OCI-M1 (cell line): ENCODE data around the gene MAP2K5.

Source experiments
- DNase-seq: peaks from one replicate; lab custom pipeline; 2025; lab: John Stamatoyannopoulos, UW

The MAP2K5 gene

GRCh38 chr15:67825881-67826716 is 283.6 kb downstream of the MAP2K5 start:
- no peak for DNase-seq

GRCh38 chr15:67826717-67827561 is 284.4 kb downstream of the MAP2K5 start:
- no peak for DNase-seq

- DNase-seq, result no peak
These were observed 285.2 kb downstream of the MAP2K5 start for GRCh38 chr15:67827562-67828277.

DNA sequence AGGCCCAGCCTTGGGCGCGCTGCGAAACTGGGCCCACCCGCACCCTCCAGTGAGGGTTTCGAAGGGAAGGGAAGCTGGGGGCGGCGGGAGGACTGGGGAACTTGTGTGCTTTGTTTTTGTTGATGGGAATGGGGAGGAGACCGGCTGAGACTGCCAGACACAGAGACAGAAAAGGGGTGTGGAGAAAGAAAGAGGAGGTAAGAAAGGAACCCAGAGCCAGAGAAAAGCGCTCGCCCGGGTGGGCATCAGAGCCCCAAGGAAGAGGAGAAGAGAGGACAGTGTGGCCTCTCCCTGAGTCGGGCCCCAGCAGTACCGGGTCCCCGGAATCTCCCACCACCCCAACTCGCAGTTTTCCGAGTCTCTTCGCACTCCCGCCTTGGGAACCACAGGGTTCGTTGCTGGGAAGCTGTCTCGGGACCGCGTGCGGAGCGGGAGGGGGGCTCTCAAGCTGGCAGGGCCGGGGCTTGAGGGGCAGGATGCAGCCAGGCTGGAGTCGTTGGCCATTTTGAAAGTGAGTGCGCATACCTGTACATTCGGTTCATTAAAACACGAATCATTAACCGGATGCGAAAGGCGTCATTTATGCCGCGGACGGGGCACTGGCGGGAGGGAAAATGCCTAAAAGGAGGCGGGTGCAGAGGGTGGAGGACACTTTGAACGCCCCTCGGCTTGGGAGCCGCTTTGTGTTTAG is 285.9 kb downstream of the MAP2K5 start:
- no peak for DNase-seq

- DNase-seq, result no peak
These were observed 286.6 kb downstream of the MAP2K5 start for GRCh38 chr15:67828969-67829646.

DNA sequence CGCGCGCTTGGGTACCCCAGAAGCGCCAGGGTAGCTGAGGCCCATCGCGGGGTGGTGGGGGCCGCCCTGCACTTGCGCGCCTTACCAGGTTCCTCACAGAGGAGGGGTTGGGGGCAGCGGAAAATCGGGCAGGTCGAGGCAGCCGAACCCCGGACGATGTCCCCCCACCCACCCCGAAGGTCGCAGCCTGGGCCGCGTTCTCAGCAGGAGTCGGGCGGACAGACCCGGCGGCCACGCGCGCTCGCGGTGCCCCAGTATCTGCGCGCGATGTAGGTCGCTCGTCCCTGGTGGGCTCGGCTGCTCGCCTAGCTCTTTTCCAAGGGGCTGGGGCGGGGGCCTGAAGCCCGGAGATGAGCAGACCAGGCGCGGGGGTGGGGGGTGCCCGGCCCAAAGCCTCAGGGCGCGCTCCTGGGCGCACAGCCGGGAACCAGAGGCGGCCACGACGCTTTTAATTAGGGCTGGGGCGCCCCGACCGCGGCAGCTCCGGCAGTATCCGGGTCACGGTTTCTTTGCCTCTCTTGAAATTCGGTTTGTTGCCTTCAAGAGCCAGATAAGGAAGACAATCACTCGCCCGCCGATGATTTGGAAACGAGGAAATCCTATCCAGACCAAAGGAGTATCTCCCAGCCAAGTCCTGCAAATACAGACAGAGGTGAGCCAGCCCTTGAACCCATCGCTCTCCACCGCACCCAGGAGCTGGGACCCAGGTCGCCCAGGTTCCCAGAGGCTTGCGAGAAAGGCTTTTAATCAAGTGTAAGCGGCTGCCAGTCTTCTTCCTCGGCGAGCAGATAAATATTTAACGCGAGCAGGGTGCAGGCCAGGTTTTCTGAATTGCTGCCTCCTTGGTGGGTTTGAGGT is 287.4 kb downstream of the MAP2K5 start:
- no peak for DNase-seq

DNA sequence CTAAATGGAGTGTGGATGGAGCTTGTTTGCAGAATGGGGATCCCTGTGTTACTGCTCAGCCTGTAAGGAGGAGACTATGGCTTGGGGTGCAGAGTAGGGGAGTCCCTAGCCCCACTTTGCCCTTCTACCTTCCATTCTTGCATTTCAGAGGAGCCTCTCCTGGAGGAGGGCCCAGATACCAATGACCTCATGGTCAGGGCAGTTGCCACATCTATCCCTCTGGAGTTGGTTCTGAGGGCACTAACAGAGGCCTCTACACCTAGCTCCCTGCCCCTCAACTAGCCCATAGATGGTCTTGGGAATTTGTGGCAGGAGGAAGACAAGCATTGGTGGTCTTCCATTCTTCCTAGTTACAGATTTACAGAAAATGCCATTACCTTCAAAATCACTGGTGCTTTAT is 288.9 kb downstream of the MAP2K5 start:
- no peak for DNase-seq

GRCh38 chr15:67832031-67832551 is 289.6 kb downstream of the MAP2K5 start:
- peak; percentile 68 for DNase-seq

DNA sequence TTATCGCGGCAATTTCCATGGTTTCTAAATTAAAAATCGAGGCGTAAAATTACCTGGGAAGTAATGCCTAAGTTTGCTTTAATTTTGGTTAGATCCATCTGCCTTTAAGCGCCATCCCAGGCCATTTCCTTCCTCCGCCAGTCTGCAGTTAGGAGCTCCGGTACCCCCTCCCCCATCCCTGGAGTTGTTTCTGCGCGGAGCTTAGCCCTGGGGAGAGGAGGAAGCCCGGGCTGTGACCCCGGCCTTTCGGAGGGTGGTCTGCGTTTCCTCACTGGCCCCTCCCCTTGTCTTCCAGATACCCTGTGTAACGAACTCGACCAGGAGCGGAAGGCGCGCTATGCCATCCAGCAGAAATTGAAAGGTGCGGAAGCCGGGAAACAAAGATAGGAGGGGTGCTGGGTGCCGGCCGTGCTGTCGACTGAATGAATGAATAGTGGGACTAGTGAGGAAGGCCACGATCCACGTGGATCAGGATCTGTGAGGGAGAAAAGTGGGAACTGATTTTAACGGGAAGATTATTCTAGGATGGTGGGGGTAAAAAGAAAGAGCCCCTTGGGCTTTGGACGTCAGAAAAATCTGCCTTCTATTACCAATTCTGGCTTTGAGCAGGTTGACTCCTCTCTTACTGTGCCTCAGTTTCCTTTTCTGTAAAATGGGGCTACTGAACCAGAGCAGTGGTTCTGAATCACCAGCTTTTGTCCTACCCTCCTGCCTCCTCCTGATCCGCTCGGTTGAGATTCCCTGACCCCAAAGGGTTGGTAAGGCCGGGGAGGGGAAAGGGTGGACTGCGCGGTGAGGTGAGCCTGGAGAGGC is 290.6 kb downstream of the MAP2K5 start:
- DNase-seq, result no peak

GRCh38 chr15:67833710-67834511 is 291.4 kb downstream of the MAP2K5 start:
- DNase-seq, result peak; percentile 82

DNA sequence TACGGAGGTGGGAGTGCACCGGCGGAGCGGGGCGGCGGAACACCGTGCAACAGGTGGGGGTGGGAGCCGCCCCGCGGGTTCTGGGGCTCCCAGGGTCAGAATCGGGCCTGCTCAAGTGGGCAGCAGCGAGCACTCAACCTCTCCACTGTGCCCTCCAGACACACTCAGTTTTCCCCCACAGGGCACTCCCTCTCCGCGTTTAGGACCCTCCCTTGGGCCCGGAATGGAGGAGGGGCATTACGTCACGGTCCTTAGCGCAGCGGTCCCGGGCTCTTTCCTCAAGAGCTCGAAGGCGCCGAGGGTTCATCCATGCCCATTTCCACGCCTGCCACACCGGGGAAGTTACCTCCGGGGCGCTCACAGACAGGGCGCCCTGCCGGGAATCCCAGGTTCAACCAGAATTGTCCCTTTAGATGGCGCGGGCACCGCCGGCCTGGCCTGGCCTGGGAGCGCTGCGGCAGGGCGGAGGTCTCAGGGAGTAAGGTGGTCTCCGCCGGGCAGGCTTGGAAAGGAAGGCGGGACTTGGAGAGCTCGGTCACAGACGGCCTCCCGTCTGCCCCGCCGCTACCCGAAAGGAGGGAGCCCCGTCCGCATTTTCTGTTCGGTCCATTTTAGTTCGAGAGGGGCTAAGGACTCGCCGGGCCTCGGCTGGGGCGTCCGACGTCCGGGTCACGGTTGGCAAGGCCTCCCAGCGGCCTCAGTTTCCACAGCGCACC is 292.2 kb downstream of the MAP2K5 start:
- DNase-seq, result no peak

- DNase-seq, result no peak
These were observed 293.0 kb downstream of the MAP2K5 start for GRCh38 chr15:67835297-67836133.

DNA sequence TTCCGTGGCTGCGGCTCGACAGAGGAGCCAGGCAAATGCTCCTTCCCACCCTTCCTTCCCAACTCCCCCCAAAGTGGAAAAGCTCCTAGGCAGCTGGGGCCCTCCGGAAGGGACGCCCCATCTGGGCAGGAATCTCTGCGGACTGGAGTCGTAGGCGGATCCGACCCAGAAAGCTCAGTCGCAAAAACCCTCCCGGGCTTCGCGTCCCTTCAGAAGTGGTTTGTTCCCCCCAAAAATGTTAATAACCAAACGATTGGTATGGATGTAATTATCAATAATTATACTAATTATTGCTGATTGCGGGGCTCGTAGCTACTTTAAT is 293.6 kb downstream of the MAP2K5 start:
- DNase-seq, result no peak

DNA sequence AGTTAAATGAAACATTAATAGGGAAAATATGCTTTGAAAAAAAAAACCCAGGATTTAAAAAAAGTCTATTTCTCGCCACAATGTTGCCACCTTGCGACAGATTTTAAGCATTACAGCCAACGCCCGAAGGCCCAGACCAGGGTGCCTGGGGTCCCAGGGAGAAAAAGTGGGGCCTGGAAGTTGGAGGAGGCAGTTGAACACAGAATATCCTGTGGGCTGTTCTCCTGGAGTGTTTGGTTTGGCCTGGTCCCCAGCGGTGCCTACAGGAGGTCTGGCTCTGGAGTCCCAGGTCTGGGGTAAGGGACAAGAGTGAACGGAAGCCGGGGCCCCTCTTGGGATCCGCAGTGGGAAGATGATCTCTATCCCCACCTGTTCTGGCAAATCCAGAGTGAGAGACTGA is 294.0 kb downstream of the MAP2K5 start:
- DNase-seq, result peak; percentile 73

GRCh38 chr15:67836955-67837354 is 294.5 kb downstream of the MAP2K5 start:
- DNase-seq, result no peak

- peak; percentile 75 for DNase-seq
These were observed 296.4 kb downstream of the MAP2K5 start for GRCh38 chr15:67838789-67839332.

- DNase-seq, result peak; percentile 78
These were observed 297.0 kb downstream of the MAP2K5 start for GRCh38 chr15:67839499-67839928.
